ENCODE data around the gene LYPD6. TPM values are rescaled to one million over a fixed set of nuclear protein-coding genes. Genes with fewer than 3 reads are reported as not detected.

Gene LYPD6
- total RNA-seq, 1 experiment from 2014 or later: 0.74 TPM

DNA sequence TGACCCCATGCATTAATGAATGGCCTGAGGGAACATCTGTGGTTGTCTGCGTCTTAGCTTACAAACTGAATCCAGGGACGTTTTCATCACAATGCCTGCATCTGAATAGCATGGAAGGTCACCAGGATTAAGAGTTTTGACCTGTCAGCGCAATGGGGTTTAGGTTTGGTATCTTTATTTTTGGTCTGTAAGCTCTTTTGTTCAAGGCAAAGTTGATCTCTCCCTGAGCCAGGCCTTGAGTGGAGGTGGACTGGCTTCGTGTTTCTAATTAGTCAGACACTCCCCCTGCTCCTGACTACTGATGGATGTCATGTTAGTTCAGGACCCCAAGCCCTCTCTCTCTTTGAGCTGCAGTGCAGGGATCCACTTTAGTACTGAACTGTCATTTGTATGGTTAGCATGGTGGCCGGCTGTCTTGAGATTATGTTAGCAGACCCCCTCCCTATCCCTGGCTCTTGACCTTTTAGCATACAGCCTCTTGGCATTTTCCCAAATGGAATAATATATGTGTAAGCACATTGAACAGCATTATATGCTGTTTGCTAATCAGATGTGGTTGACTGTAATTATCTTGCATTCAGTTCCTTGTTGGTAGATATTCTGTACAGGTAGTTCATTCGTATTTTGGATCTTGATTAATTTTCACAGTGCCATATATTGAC is 59.2 kb downstream of the LYPD6 start:
- Histone ChIP-seq H4K20me1 (ENCODE audit: insufficient read depth) (no peaks in the 10 kb centered on the region), H3F3A (ENCODE audit: insufficient read depth, low read depth) (no peaks in the 10 kb centered on the region), H3K79me2 (ENCODE audit: low read depth) (no peaks in the 10 kb centered on the region), H3K4me1 (replicated peaks; ENCODE audit: insufficient read depth) (no peaks in the 10 kb centered on the region), H2AFZ (no peak overlapping the region), H3K27me3 (ENCODE audit: insufficient read depth, low read depth) (no peaks in the 10 kb centered on the region), H3K4me2 (no peak overlapping the region), H3K27ac (no peak overlapping the region), H3K9me3 (ENCODE audit: insufficient read depth, low read depth) (no peaks in the 10 kb centered on the region), H3K9me2 (ENCODE audit: insufficient read depth) (no peaks in the 10 kb centered on the region), H3K36me3 (ENCODE audit: low read depth) (no peaks in the 10 kb centered on the region), H3K4me3 (no peak overlapping the region)
- intact Hi-C loops (cut with micrococcal nuclease; ENCODE audit: unreplicated experiment): no loop called here
- no peak for DNase-seq
- ChIA-PET CTCF (no interaction called here), POLR2A (ENCODE audit: unreplicated experiment) (no interaction called here)
- BruUV-seq (replicated peaks): no TSS peak
- no peak for TF ChIP-seq EZH2 (IDR thresholded peaks at IDR 0.05; ENCODE audit: low read depth)
- TF ChIP-seq, protein P1, sequence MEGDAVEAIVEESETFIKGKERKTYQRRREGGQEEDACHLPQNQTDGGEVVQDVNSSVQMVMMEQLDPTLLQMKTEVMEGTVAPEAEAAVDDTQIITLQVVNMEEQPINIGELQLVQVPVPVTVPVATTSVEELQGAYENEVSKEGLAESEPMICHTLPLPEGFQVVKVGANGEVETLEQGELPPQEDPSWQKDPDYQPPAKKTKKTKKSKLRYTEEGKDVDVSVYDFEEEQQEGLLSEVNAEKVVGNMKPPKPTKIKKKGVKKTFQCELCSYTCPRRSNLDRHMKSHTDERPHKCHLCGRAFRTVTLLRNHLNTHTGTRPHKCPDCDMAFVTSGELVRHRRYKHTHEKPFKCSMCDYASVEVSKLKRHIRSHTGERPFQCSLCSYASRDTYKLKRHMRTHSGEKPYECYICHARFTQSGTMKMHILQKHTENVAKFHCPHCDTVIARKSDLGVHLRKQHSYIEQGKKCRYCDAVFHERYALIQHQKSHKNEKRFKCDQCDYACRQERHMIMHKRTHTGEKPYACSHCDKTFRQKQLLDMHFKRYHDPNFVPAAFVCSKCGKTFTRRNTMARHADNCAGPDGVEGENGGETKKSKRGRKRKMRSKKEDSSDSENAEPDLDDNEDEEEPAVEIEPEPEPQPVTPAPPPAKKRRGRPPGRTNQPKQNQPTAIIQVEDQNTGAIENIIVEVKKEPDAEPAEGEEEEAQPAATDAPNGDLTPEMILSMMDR (conservative IDR thresholded peaks at IDR 0.05): no peak

DNA sequence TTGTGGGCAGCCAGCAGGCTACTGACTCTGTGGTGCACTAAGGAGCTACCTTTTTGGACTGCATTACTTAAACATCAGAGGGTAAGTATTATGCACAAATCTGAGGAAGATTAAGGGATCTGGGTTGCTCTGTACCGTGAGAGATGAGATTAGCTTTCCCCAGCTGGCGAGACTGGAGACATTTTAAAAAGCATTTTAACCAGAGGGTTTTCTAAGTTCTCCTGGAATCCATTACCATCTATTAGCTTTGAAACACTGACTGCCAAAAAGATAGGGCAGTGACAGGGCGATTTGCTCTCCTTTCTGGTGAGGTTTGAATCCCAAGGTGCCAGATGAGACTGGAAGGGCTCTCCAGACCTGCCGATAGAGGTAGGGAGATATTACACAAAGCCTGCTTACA is 63.2 kb downstream of the LYPD6 start:
- no peaks in the 10 kb centered on the region for H3K9me2 ChIP-seq (ENCODE audit: insufficient read depth)
- TF ChIP-seq, protein P1 (conservative IDR thresholded peaks at IDR 0.05): no peak
- TF ChIP-seq EZH2 (IDR thresholded peaks at IDR 0.05; ENCODE audit: low read depth): no peak
- H3K27me3 ChIP-seq (ENCODE audit: insufficient read depth, low read depth): no peaks in the 10 kb centered on the region
- H3K27ac ChIP-seq: no peak overlapping the region
- BruUV-seq (replicated peaks): no TSS peak
- no peaks in the 10 kb centered on the region for H4K20me1 ChIP-seq (ENCODE audit: insufficient read depth)
- DNase-seq: no peak
- no peaks in the 10 kb centered on the region for H3K4me1 ChIP-seq (replicated peaks; ENCODE audit: insufficient read depth)
- no peak overlapping the region for H2AFZ ChIP-seq
- H3K79me2 ChIP-seq (ENCODE audit: low read depth): no peaks in the 10 kb centered on the region
- POLR2A ChIA-PET (ENCODE audit: unreplicated experiment): no interaction called here
- no peak overlapping the region for H3K4me2 ChIP-seq
- intact Hi-C loops (cut with micrococcal nuclease; ENCODE audit: unreplicated experiment): no loop called here
- no peaks in the 10 kb centered on the region for H3F3A ChIP-seq (ENCODE audit: insufficient read depth, low read depth)
- no peaks in the 10 kb centered on the region for H3K36me3 ChIP-seq (ENCODE audit: low read depth)
- no peaks in the 10 kb centered on the region for H3K9me3 ChIP-seq (ENCODE audit: insufficient read depth, low read depth)
- CTCF ChIA-PET: no interaction called here
- no peak overlapping the region for H3K4me3 ChIP-seq

DNA sequence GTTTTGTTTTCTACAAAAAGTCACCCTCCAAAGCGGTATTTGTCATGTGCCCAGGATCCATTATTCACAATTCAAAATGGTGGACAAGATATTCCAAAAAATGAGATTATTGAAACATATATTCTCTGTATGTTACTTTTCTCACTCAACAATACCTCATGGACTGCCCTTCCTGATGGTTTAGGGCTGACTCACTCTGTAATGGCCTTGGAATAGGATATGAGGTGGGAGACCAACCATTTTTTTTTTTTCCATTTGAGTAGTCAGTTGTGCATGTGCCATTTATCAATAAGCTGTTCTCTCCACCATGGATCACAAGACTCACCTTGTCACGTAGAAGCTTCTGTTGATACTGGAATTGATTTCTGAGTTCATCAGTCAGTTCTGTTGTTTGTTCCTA is 64.5 kb downstream of the LYPD6 start:
- H3K79me2 ChIP-seq (ENCODE audit: low read depth): no peaks in the 10 kb centered on the region
- no peaks in the 10 kb centered on the region for H3K4me1 ChIP-seq (replicated peaks; ENCODE audit: insufficient read depth)
- no peak for DNase-seq
- no peaks in the 10 kb centered on the region for H3K27me3 ChIP-seq (ENCODE audit: insufficient read depth, low read depth)
- intact Hi-C loops (cut with micrococcal nuclease; ENCODE audit: unreplicated experiment): no loop called here
- H3K36me3 ChIP-seq (ENCODE audit: low read depth): no peaks in the 10 kb centered on the region
- H3K9me2 ChIP-seq (ENCODE audit: insufficient read depth): no peaks in the 10 kb centered on the region
- H3K9me3 ChIP-seq (ENCODE audit: insufficient read depth, low read depth): no peaks in the 10 kb centered on the region
- ChIA-PET CTCF (no interaction called here), POLR2A (ENCODE audit: unreplicated experiment) (no interaction called here)
- TF ChIP-seq, protein P1 (conservative IDR thresholded peaks at IDR 0.05): no peak
- TF ChIP-seq EZH2 (IDR thresholded peaks at IDR 0.05; ENCODE audit: low read depth): no peak
- no TSS peak for BruUV-seq (replicated peaks)
- H3K4me2 ChIP-seq: no peak overlapping the region
- no peak overlapping the region for H2AFZ ChIP-seq
- no peaks in the 10 kb centered on the region for H4K20me1 ChIP-seq (ENCODE audit: insufficient read depth)
- no peaks in the 10 kb centered on the region for H3F3A ChIP-seq (ENCODE audit: insufficient read depth, low read depth)
- H3K4me3 ChIP-seq: no peak overlapping the region
- no peak overlapping the region for H3K27ac ChIP-seq

Data from PC-9 (cell line).